ENCODE results near the gene PEX1.

PEX1 gene

DNA sequence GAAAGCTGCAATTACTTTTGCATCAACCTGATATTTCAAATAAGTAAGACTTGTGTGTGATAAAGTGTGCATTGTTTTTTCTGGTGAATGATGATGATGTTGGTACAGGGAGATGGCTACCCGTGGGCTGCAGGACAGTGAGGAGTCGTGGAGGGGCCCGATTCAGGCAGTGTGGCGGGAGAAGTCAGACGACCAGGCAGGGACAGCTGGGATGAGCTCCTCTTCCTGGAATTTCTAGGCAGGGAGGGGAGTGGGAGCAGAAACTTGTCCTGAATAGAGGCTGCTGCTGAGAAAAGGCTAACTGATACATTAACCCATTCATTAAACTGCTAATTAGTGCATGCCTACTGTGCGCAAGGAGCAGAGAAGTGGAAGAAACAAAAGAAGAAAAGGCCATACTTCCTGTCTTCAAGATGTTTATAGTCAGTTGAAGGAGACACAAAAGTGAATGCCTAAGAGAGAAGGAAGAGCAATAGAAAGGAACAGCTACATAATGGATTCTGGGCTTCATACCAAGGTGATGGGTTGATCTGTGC lies 90.3 kb downstream of the PEX1 start:
- no peak for TF ChIP-seq CTCF (IDR thresholded peaks at IDR 0.05; ENCODE audit: low read depth, low read length)
- no peaks in the 10 kb centered on the region for H3K27me3 ChIP-seq (ENCODE audit: insufficient read depth, low read depth, severe bottlenecking)
- no peaks in the 10 kb centered on the region for H3K36me3 ChIP-seq
- no peak for DNase-seq
- peaks cover 4% of the 10 kb centered on the region for H3K9me3 ChIP-seq (ENCODE audit: severe bottlenecking)
- H3K4me3 ChIP-seq (ENCODE audit: low read depth, low read length), result no peak overlapping the region
- no peak overlapping the region for H3K27ac ChIP-seq

Measured in WERI-Rb-1 (cell line).